Cardiac fibroblast (primary cell): ENCODE measurements around the gene SSR2.

Source experiments
- DNase-seq, 2 donors: peaks; one replicate each; pipeline versions ENCODE4 v3.0.0 to v3.0.0-alpha.2; 2010; ENCODE audit warnings: low read depth in 2 of 2
- H3K4me3 ChIP-seq, 2 donors: replicated peaks in 1 of 2; 1 replicate in 1 of 2; 2 replicates in 1 of 2; pipeline ENCODE4 v1.5.1; 2011; ENCODE audit warnings: low read depth in 2 of 2, low read length in 2 of 2, mild to moderate bottlenecking in 2 of 2, moderate library complexity in 1 of 2
- CTCF ChIP-seq: IDR thresholded peaks from one replicate; pipeline ENCODE4 v1.5.1; 2011; ENCODE audit warnings: low read depth, mild to moderate bottlenecking, low read length, inconsistent platforms

The SSR2 gene

GRCh38 chr1:155977690-155978324 is 42.9 kb downstream of the SSR2 start:
- TF ChIP-seq CTCF, result no peak
- no peak for DNase-seq
- peak overlapping the region; percentile 87 to 94 for H3K4me3 ChIP-seq

- TF ChIP-seq CTCF, result no peak
- DNase-seq, result no peak
- H3K4me3 ChIP-seq, result peak overlapping the region; percentile 87 to 94
Observed at GRCh38 chr1:155976913-155977689, 43.6 kb downstream of the SSR2 start.

GRCh38 chr1:155976062-155976912 is 44.5 kb downstream of the SSR2 start:
- peak overlapping the region; percentile 87 to 94 for H3K4me3 ChIP-seq
- peak; percentile 69 to 76 for DNase-seq

GRCh38 chr1:155975375-155976061 is 45.2 kb downstream of the SSR2 start:
- DNase-seq, result no peak
- H3K4me3 ChIP-seq, result peak overlapping the region; percentile 87 to 94
- TF ChIP-seq CTCF, result no peak

More at GRCh38 chr1:155976062-155976912, 44.5 kb downstream of the SSR2 start:
- no peak for TF ChIP-seq CTCF

GRCh38 chr1:155974208-155975115 is 46.3 kb downstream of the SSR2 start:
- DNase-seq, result no peak
- H3K4me3 ChIP-seq, result peak overlapping the region in 1 of 2 donors; percentile 87
- no peak for TF ChIP-seq CTCF
